Measurements from ENCODE around the gene EXOC6B. TPM values are rescaled to one million over a fixed set of nuclear protein-coding genes. Genes with fewer than 3 reads are reported as not detected.

The EXOC6B gene
- total RNA-seq, 1 donor from 2014 or later, result 35.2 TPM

GRCh38 chr2:72154386-72154975, 671.4 kb downstream of the EXOC6B start:
- intact Hi-C loops (cut with DNase I), result loop anchor here (5.0 kb wide), 1 partner anchor 607 kb away; no protein-coding TSS in a partner anchor
- ATAC-seq (no peak), DNase-seq (no peak)
- no peaks in the 10 kb centered on the region for H3K9me3 ChIP-seq
- no peak overlapping the region for H3K27ac ChIP-seq
- TF ChIP-seq CTCF (IDR thresholded peaks at IDR 0.05), result no peak
- peaks cover 35% of the 10 kb centered on the region for H3K27me3 ChIP-seq
- no peaks in the 10 kb centered on the region for H3K36me3 ChIP-seq
- H3K4me3 ChIP-seq, result no peak overlapping the region
- peaks cover 8% of the 10 kb centered on the region for H3K4me1 ChIP-seq

- H3K4me1 ChIP-seq, result peaks cover 13% of the 10 kb centered on the region
- DNase-seq (no peak), ATAC-seq (no peak)
- H3K27ac ChIP-seq, result no peak overlapping the region
- H3K9me3 ChIP-seq, result no peaks in the 10 kb centered on the region
- intact Hi-C loops (cut with DNase I), result loop anchor here (5.0 kb wide), 1 partner anchor 607 kb away; no protein-coding TSS in a partner anchor
- TF ChIP-seq CTCF (IDR thresholded peaks at IDR 0.05), result no peak
- no peak overlapping the region for H3K4me3 ChIP-seq
- H3K27me3 ChIP-seq, result peaks cover 40% of the 10 kb centered on the region
- H3K36me3 ChIP-seq, result no peaks in the 10 kb centered on the region
Observed at GRCh38 chr2:72153924-72154323, 671.9 kb downstream of the EXOC6B start.

GRCh38 chr2:72153026-72153791, 672.6 kb downstream of the EXOC6B start:
- Histone ChIP-seq H3K9me3 (no peaks in the 10 kb centered on the region), H3K4me1 (peaks cover 13% of the 10 kb centered on the region), H3K36me3 (no peaks in the 10 kb centered on the region), H3K27ac (no peak overlapping the region), H3K4me3 (no peak overlapping the region), H3K27me3 (peaks cover 40% of the 10 kb centered on the region)
- intact Hi-C loops (cut with DNase I), result loop anchor here (5.0 kb wide), 1 partner anchor 606 kb away; no protein-coding TSS in a partner anchor
- DNase-seq (peak; percentile 54), ATAC-seq (no peak)
- no peak for TF ChIP-seq CTCF (IDR thresholded peaks at IDR 0.05)

- no peaks in the 10 kb centered on the region for H3K9me3 ChIP-seq
- H3K4me1 ChIP-seq, result peaks cover 29% of the 10 kb centered on the region
- ATAC-seq (no peak), DNase-seq (no peak)
- no peak overlapping the region for H3K4me3 ChIP-seq
- H3K36me3 ChIP-seq, result no peaks in the 10 kb centered on the region
- intact Hi-C loops (cut with DNase I), result loop anchor here (5.0 kb wide), 1 partner anchor 604 kb away; no protein-coding TSS in a partner anchor
- peaks cover 63% of the 10 kb centered on the region for H3K27me3 ChIP-seq
- TF ChIP-seq CTCF (IDR thresholded peaks at IDR 0.05), result no peak
- H3K27ac ChIP-seq, result no peak overlapping the region
Observed at GRCh38 chr2:72150861-72151356, 674.9 kb downstream of the EXOC6B start.

- DNase-seq (peak; percentile 75), ATAC-seq (peak; percentile 90)
- Histone ChIP-seq H3K4me3 (peak overlapping the region; percentile 50), H3K9me3 (no peaks in the 10 kb centered on the region), H3K4me1 (peaks cover 35% of the 10 kb centered on the region), H3K27me3 (peaks cover 65% of the 10 kb centered on the region), H3K27ac (no peak overlapping the region), H3K36me3 (no peaks in the 10 kb centered on the region)
- intact Hi-C loops (cut with DNase I), result loop anchor here (5.0 kb wide), 1 partner anchor 603 kb away; no protein-coding TSS in a partner anchor
- TF ChIP-seq CTCF (IDR thresholded peaks at IDR 0.05), result peak; percentile 82
Observed at GRCh38 chr2:72150157-72150860, 675.5 kb downstream of the EXOC6B start.

Measured in upper lobe of right lung (tissue), 1 donor.